HG02678 (cell line): ENCODE results near the gene MYEOV.

ENCODE experiments used
- ATAC-seq: cut with Tn5 transposase; IDR thresholded peaks from one replicate; pipeline ENCODE4 v1.9.1; 2021; ENCODE audit warnings: mild to moderate bottlenecking, moderate library complexity; ENCODE audit not compliant: unreplicated experiment

The MYEOV gene

GRCh38 chr11:69265210-69265609 is 28.7 kb upstream of the MYEOV start:
- no peak for ATAC-seq

- ATAC-seq: no peak
Observed at GRCh38 chr11:69265911-69266510, 27.9 kb upstream of the MYEOV start.

GRCh38 chr11:69267395-69267805 is 26.6 kb upstream of the MYEOV start:
- no peak for ATAC-seq

DNA sequence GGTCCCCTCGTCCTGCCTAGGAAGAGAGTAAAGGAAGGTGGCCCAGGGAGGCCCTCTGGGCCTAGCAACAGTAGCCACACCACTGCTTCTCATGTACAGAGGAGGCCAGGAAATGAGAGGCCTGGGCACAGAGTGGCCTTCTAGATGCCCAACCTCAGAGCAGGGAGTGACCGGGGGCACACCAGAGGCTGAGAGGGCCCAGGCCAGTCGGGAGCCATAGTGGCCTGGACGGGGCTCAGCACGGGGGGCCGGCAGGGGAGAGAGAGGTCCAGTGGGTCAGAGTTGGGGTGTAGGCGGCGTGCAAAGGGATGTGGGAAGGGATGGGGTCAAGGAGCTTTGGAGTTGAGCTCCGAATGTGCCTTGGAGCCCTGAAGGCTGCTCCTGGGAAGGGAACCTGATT is 25.0 kb upstream of the MYEOV start:
- ATAC-seq: no peak

- no peak for ATAC-seq
Observed at GRCh38 chr11:69269388-69269787, 24.6 kb upstream of the MYEOV start.

DNA sequence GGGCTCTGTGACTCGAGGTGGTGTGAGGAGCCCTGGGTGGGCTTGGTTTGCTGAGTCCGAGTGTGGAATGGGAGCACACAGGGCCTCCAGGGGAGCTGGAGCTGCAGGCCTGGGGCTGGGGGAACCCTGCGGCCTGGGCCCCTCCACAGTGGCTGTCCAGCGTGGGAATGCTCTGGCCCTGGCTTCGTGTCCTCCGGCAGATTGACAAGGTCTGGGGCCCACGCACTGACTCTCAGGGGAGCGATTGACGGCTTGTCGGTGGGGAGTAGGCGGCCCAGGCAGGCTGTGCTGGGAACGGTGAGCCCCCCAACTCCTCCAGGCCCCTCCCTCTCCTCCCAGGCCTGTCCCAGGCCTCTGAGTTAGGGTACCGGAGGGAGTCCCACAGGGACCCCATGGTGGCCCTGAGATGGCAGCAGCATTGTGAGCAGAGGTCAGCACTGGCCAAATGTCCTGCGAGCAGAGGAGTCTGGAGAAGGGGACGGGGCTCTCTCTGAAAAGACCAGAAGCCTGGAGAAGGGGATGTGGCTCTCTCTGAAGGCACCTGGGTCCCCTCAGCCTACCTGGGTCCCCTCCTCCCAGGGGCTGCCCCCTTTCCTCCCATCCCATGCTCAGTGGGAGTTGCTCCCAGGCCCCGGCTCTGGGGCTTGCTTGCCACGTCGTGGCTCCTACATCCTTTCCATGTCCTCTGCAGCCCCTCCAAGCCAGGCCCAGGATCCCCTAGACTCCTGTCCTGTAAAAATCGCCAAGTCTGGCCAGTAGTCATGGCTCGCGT is 23.8 kb upstream of the MYEOV start:
- ATAC-seq: no peak

GRCh38 chr11:69270941-69271340 is 23.0 kb upstream of the MYEOV start:
- ATAC-seq: no peak

DNA sequence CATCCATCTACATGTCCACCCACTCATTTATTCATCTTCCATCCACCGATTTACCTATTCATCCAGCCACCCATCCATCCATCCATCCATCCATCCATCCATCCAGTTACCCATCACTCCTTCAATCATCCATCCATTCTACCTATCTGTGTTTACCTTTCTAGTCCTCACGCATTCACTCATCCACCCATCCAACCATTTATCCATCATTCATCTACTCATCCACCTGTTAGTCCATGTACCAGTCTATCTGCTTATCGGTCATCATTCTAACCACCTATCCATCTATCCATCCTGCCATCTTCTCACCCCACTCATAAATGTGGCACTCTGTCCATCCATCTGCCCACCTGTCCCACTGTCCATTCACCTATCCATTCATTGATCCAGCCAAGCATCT is 21.9 kb upstream of the MYEOV start:
- no peak for ATAC-seq

DNA sequence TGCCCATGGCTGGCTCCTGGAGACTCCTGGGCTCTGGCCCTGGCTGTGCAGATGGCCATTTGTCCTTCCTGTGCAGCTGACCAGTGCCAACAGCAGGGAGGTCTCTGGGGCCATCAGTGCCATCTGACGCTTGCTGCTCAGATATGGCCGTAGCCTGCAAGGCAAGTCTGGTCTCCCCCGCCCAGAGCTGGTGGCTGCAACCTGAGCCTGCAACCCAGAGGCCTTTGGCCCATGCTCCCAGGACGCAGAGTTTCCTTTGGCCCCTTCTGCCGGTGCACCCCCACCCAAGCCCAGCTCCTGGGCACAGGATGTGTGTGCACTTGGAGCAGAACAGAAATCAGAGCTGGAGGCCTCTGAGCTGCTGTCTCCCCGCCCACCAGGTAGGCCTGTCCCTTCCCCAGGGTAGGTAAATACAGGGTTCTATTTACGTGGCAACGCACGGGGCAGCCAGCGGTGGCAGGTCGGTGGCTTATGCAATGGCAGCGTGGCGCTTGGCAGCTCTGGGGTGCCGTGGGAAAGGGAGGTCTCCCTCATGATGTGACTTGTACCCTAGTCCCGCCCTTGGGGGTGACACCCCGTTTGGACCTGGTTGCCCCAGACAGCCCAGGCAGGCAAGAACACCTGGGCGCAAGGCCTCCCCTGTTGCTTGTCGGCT is 21.0 kb upstream of the MYEOV start:
- ATAC-seq: no peak

GRCh38 chr11:69273571-69273970 is 20.4 kb upstream of the MYEOV start:
- ATAC-seq: no peak

DNA sequence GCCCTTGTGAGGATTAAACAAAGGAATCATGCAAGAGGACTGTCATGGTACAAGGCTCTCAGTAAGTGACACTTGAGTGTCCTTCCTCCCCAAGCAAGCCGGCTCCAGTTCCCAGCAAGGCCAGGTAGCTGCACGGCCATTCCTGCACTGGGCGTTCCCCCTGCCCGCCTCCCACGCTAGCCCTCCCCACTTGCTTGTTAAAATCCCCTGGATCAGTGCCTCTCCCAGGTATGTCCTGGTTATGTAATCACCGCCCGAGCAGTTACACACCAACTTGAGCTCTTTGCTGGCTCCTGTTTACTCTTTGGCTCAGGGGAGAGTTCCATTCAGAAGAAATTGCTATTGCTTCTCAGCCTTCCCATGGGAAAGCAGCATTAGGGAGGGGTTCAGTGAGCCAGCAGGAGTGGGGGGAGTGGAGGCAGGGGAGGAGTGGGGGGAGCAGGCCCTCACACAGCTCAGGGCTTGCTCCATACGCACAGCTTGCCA is 19.4 kb upstream of the MYEOV start:
- ATAC-seq: no peak

GRCh38 chr11:69275178-69275577 is 18.8 kb upstream of the MYEOV start:
- ATAC-seq: no peak

DNA sequence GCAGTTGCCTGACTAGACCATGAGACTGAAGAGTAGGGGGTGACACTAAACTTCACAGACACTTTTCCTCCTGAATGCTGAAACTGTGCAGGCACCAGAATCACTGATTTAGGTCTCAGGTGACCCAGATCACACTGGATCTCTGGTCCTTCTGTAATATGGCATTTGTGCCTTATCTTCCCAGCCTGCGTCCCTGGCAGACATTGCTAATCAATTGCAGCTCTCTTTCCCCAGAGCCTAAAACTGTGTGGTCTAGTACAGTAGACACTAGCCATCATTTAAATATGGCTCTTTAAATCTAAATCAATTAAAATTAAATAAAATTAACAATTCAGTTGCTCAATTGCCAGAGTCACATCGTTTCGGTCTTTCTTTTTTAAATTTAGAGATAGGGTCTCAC is 17.8 kb upstream of the MYEOV start:
- ATAC-seq: no peak

GRCh38 chr11:69277074-69277809 is 16.7 kb upstream of the MYEOV start:
- ATAC-seq: peak; percentile 66

DNA sequence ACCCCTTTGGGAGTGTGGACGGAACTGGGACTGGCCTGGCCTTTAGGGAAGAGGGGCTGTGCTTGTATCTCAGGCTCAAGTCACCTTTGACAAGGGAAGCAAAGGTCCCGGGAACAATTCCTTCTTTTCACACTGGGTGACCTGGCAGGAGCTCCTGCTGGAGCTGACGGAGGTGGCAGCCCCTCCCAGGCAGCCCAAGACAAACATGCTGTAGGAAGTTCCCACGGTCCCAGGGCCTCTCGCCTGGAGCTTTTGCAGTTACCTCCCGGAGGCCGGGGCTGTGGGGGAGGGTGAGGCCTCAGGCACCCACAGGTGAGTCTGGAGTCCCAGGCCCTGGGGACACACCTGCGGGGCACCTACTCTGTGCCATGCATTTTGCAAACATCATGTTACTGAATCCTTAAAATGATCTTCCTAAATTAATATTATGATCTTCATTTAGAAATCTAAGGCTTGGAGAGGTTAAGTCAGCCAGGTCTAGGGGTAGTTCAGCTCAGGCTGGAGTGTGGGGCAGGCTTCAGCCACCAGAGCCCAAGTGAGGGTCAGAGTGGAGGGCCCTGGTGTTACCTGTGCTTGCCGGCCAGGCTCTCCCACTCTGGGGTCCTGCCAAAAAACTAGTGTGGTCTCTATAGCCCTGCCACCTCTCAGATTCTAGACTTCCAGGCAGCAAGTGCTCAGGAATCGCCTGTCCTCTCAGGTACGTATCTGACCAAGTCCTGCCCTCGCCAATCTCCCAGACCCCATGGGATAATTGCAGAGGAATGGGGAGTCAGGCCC is 15.7 kb upstream of the MYEOV start:
- no peak for ATAC-seq

DNA sequence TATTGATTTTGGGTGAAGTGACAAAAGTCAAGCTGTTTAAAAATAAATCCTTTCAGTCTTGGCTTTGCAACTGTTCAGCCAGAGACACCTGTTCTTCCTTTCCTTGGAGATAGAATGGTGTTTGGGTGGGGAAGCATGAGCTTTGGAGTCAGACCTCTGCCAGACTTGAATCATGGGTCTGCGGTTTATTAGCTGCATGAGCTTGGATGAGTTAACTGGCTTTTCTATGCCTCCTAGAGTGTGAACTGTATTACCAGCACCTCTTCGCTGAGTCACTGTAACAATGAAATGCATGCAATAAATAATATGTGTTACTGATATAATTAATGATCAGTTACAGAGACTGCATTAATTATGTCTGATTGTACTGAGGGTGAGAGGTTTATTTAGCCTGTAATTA is 13.5 kb upstream of the MYEOV start:
- ATAC-seq: no peak

DNA sequence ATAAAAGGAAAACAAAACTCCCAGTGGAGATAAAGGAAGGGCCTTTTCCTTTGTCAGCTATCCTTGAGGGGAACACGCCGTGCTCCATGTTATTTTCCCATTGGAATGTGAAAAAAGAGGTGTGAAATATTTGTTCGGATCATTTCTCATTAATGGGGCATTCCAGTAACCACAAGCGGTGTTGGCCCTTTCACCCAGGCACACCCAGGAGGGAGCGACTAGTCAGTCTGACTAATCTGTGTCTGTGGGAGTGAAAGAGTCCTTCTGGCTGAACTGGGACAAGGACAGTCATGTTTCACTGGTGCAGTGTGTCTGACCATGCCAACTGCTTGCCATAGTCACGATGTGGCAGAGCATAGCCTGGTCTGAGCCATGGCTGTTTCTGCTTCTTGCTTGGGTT is 13.0 kb upstream of the MYEOV start:
- no peak for ATAC-seq

DNA sequence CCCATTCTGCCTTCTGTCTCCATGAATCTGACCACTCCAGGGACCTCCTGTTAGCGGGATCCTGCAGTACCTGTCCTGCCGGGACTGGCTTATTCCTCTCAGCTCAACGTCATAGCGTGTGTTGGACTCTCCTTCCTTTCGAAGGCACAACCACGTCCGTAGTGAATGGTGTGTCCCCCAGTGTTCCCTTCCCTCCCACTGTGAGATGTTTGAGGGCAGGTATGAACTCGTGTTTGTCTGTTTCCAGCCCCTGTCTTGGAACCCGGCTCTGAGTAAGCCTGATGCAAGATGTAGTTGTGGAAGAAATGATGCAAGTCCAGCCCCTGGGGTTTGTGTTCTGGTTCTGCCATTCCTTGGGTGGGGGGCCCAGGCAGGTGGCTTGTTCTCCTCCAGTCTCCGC is 10.5 kb upstream of the MYEOV start:
- no peak for ATAC-seq

DNA sequence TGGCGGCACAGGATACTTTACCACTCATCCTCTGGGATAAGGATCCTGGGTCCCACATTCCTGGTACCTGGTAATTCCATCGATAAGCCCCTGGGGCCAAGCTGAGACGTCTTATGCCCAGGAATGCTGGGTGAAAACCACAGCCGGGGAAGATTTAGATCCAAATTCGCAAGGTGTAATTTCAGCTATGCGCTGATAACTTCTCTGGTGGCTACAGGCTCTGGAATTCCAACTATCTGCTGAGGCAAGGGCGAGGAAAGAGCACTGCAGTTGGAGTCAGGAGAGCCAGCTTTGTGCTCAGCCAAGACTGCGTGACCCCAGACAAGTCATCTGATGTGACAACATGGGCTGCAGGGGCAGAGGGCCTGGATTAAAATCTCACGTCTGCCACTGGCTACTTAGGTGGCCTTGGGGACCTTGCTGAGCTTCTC is 9.9 kb upstream of the MYEOV start:
- ATAC-seq: no peak

DNA sequence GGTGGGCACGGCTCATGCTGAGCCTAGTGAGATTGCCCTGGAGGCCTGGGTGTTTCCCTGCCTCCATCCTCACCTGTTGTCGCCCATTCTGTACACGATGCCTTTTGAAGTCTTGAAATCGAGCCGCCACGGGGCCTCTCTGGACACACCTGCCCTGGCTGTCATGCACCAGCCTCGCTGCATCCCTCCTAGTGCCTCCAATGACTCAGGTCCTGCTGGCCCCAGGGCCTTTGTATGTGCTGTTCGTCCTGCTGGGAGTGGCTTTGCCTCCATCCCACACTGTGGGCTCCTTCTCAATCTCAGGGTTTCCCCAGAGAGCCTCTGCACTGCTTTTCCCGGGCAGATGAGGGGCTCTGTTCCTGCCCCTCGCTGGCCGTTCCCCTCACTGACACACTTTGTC is 8.9 kb upstream of the MYEOV start:
- ATAC-seq: no peak

DNA sequence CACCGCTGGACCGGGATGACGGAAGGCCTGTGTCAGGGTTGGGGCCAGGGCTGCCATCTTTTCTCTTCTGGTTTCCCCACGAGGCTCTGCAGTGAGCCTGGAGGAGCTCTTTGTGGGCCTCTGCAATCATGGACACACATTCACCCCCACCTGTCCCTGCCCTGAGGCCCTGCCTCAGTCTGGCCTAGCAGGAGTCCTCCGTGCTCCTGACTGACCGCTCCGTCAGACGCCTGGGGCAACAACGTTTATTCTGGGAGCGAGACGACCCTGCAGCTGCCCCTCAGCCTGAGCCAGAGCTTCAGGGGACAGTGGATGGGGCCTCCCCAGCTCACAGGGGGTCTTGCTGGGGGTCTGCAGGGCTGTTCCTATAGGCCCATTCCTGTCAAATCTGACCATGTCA is 8.2 kb upstream of the MYEOV start:
- ATAC-seq: no peak
